ENCODE measurements around the gene UNG. TPM values are rescaled to one million over a fixed set of nuclear protein-coding genes. Genes with fewer than 3 reads are reported as not detected.

UNG gene
- total RNA-seq, 1 experiment from 2014 or later = 74.4 TPM

DNA sequence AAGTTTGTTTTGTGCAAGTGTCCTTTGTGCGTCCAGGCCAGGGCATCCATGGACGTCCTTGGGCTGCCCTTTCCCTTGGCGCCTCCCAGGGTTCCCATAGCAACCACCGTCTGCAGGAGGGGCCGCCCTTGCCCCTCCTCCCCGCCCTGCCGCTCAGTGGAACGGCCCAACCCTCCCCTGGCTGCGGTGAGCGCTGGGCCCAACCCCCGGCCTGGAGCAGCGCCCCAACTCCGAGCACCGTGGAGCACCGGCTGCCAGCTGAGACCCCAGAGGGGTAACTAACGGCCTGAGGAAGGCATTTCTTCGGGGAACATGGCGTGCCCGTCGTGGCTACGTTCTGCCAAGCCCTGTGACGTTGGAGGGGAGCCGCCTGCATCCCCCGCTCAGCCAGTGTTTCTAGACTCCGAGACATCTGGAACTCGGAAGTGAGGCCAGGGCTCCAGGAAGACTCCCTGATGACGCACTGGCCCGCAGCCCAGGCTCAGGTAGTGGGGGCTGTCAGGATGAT, 13.6 kb downstream of the UNG start:
- H3K27ac ChIP-seq (ENCODE audit: low read length) = peak overlapping the region; percentile 85
- peak; percentile 98 for ATAC-seq
- peaks cover 18% of the 10 kb centered on the region for H3K4me1 ChIP-seq (ENCODE audit: control insufficient read depth, insufficient read depth, low read length)
- no TSS peak for BruUV-seq (replicated peaks)
- H3K9me3 ChIP-seq (ENCODE audit: control insufficient read depth, insufficient read depth, low read depth, low read length) = no peaks in the 10 kb centered on the region
- TF ChIP-seq, protein P1, sequence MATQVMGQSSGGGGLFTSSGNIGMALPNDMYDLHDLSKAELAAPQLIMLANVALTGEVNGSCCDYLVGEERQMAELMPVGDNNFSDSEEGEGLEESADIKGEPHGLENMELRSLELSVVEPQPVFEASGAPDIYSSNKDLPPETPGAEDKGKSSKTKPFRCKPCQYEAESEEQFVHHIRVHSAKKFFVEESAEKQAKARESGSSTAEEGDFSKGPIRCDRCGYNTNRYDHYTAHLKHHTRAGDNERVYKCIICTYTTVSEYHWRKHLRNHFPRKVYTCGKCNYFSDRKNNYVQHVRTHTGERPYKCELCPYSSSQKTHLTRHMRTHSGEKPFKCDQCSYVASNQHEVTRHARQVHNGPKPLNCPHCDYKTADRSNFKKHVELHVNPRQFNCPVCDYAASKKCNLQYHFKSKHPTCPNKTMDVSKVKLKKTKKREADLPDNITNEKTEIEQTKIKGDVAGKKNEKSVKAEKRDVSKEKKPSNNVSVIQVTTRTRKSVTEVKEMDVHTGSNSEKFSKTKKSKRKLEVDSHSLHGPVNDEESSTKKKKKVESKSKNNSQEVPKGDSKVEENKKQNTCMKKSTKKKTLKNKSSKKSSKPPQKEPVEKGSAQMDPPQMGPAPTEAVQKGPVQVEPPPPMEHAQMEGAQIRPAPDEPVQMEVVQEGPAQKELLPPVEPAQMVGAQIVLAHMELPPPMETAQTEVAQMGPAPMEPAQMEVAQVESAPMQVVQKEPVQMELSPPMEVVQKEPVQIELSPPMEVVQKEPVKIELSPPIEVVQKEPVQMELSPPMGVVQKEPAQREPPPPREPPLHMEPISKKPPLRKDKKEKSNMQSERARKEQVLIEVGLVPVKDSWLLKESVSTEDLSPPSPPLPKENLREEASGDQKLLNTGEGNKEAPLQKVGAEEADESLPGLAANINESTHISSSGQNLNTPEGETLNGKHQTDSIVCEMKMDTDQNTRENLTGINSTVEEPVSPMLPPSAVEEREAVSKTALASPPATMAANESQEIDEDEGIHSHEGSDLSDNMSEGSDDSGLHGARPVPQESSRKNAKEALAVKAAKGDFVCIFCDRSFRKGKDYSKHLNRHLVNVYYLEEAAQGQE (IDR thresholded peaks at IDR 0.05; ENCODE audit: insufficient read depth in 1 of 2, low read depth in 2 of 2, low read length in 1 of 2) = no peak
- peak; percentile 65 for TF ChIP-seq POLR2AphosphoS5 (IDR thresholded peaks at IDR 0.05; ENCODE audit: low read depth, low read length)
- H3K4me3 ChIP-seq (ENCODE audit: low read depth in 2 of 2, low read length in 2 of 2) = peak overlapping the region; percentile 53 to 71
- in situ Hi-C loops (cut with HindIII; ENCODE audit: low pct_unique_long_range_greater_than_20kb, low sequenced_read_pairs) = no loop called here
- intact Hi-C loops (cut with micrococcal nuclease; ENCODE audit: unreplicated experiment) = loop anchor here (5.0 to 10.0 kb wide), 2 partner anchors 144 to 276 kb away; no protein-coding TSS in a partner anchor
- H3K36me3 ChIP-seq (ENCODE audit: control insufficient read depth, insufficient read depth, low read length) = peaks cover 2% of the 10 kb centered on the region; the same call in 1 of the 2 replicates
- H3K27me3 ChIP-seq (ENCODE audit: control insufficient read depth, insufficient read depth, low read length) = no peaks in the 10 kb centered on the region
- ChIA-PET CTCF (interaction anchor here (1.1 to 2.0 kb wide), 2 partner anchors 12 to 274 kb away, joined by 3 to 9 read pairs; no protein-coding TSS in a partner anchor), POLR2A (no interaction called here)
- no peak for DNase-seq (ENCODE audit: low read depth, low spot score)

DNA sequence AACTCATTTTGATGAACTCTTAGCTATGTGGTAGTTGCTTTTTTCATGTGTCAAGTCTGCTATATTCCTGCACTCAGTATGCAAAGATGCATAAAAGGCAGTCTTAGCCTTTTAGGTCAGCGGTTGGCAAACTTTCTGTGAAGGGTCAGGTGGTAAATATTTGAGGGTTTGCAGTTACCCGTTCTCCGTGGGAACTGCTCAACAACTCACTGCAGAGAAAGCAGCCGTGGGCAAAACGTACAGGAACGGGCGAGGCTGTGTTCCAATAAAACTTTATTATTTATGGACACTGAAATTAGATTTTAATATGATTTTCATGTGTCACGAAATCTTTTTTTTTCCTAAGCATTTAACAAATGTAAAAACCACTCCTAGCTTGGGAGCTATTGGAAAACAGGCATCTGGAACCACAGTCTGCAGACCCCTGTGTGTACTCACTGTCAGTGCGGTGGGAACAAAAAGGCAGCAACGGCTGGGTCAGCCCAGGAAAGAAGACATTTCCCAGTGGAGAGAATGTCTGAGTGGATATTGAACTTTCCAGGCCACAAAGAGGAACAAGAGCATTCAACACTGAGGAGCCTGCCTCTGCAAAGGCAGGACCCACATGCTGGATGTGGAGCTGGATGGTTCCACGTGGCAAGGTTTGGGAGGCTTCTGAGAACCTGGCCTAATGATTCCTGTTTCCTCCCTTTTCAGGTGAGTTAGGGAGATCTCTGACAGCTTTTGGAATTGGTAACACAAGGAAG, 15.5 kb downstream of the UNG start:
- no peak for DNase-seq (ENCODE audit: low read depth, low spot score)
- Histone ChIP-seq H3K27me3 (ENCODE audit: control insufficient read depth, insufficient read depth, low read length) (no peaks in the 10 kb centered on the region), H3K27ac (ENCODE audit: low read length) (no peak overlapping the region; the same call in 1 of the 2 replicates), H3K4me3 (ENCODE audit: low read depth in 2 of 2, low read length in 2 of 2) (no peak overlapping the region), H3K4me1 (ENCODE audit: control insufficient read depth, insufficient read depth, low read length) (peaks cover 18% of the 10 kb centered on the region), H3K36me3 (ENCODE audit: control insufficient read depth, insufficient read depth, low read length) (peaks cover under 1% of the 10 kb centered on the region; the same call in 1 of the 2 replicates), H3K9me3 (ENCODE audit: control insufficient read depth, insufficient read depth, low read depth, low read length) (no peaks in the 10 kb centered on the region)
- no TSS peak for BruUV-seq (replicated peaks)
- intact Hi-C loops (cut with micrococcal nuclease; ENCODE audit: unreplicated experiment) = loop anchor here (5.0 to 10.0 kb wide), 2 partner anchors 142 to 274 kb away; no protein-coding TSS in a partner anchor
- in situ Hi-C loops (cut with HindIII; ENCODE audit: low pct_unique_long_range_greater_than_20kb, low sequenced_read_pairs) = no loop called here
- TF ChIP-seq, protein P1 (IDR thresholded peaks at IDR 0.05; ENCODE audit: insufficient read depth in 1 of 2, low read depth in 2 of 2, low read length in 1 of 2) = no peak
- TF ChIP-seq SIN3A (IDR thresholded peaks at IDR 0.05; ENCODE audit: borderline replicate concordance, insufficient read depth, low read depth, low read length) = no peak
- TF ChIP-seq TCF7L2 (IDR thresholded peaks at IDR 0.05; ENCODE audit: low read depth, low read length) = no peak
- TF ChIP-seq POLR2AphosphoS5 (IDR thresholded peaks at IDR 0.05; ENCODE audit: low read depth, low read length) = no peak
- TF ChIP-seq, protein P2, sequence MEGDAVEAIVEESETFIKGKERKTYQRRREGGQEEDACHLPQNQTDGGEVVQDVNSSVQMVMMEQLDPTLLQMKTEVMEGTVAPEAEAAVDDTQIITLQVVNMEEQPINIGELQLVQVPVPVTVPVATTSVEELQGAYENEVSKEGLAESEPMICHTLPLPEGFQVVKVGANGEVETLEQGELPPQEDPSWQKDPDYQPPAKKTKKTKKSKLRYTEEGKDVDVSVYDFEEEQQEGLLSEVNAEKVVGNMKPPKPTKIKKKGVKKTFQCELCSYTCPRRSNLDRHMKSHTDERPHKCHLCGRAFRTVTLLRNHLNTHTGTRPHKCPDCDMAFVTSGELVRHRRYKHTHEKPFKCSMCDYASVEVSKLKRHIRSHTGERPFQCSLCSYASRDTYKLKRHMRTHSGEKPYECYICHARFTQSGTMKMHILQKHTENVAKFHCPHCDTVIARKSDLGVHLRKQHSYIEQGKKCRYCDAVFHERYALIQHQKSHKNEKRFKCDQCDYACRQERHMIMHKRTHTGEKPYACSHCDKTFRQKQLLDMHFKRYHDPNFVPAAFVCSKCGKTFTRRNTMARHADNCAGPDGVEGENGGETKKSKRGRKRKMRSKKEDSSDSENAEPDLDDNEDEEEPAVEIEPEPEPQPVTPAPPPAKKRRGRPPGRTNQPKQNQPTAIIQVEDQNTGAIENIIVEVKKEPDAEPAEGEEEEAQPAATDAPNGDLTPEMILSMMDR (IDR thresholded peaks at IDR 0.05) = no peak
- ATAC-seq = no peak
- ChIA-PET POLR2A (interaction anchor here (0.6 to 0.7 kb wide), 2 partner anchors 200 to 276 kb away, joined by 5 to 10 read pairs; no protein-coding TSS in a partner anchor), CTCF (interaction anchor here (0.6 to 2.0 kb wide), 4 partner anchors 18 to 1075 kb away, joined by 3 to 9 read pairs (median 5); no protein-coding TSS in a partner anchor)
